ENCODE results near the gene PHF21A.

Gene PHF21A

GRCh38 chr11:46141597-46141996 lies 20.3 kb upstream of the PHF21A start:
- H3K4me3 ChIP-seq (ENCODE audit: low read depth, low read length): no peak overlapping the region
- H3K9me3 ChIP-seq (ENCODE audit: control insufficient read depth, insufficient read depth, low read depth, low read length): no peaks in the 10 kb centered on the region
- no peaks in the 10 kb centered on the region for H3K4me1 ChIP-seq (ENCODE audit: control insufficient read depth, insufficient read depth, low read length)
- no peaks in the 10 kb centered on the region for H3K27me3 ChIP-seq (ENCODE audit: control insufficient read depth, insufficient read depth, low read length)
- H3K9ac ChIP-seq (ENCODE audit: low read length): no peak overlapping the region
- H3K36me3 ChIP-seq (ENCODE audit: control insufficient read depth, insufficient read depth, low read length): no peaks in the 10 kb centered on the region
- no peak overlapping the region for H3K27ac ChIP-seq (ENCODE audit: low read depth, low read length)

DNA sequence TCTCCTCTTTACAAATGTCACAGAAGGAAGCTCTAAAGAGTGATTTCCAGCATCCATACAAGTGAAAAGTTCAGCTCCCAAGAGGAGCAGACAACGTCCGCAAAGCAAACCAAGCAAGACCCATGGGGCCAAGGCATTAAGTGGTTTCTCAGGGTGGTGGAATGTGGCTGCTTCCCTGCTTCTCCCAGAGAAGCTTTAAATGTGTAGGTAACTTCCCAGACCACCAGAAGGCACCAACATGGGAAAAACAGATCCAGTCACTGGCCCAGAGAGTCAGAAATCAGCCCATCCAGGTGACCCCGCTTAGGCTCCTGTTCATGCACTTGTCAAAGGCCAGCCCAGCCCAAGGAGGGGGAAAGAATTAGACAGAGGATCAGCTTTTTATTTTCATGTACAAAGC lies 13.3 kb upstream of the PHF21A start:
- H3K9ac ChIP-seq (ENCODE audit: low read length): no peak overlapping the region
- no peaks in the 10 kb centered on the region for H3K27me3 ChIP-seq (ENCODE audit: control insufficient read depth, insufficient read depth, low read length)
- H3K9me3 ChIP-seq (ENCODE audit: control insufficient read depth, insufficient read depth, low read depth, low read length): no peaks in the 10 kb centered on the region
- no peak overlapping the region for H3K27ac ChIP-seq (ENCODE audit: low read depth, low read length)
- H3K4me1 ChIP-seq (ENCODE audit: control insufficient read depth, insufficient read depth, low read length): no peaks in the 10 kb centered on the region
- H3K4me3 ChIP-seq (ENCODE audit: low read depth, low read length): no peak overlapping the region
- H3K36me3 ChIP-seq (ENCODE audit: control insufficient read depth, insufficient read depth, low read length): no peaks in the 10 kb centered on the region

- Histone ChIP-seq H3K27me3 (ENCODE audit: control insufficient read depth, insufficient read depth, low read length) (no peaks in the 10 kb centered on the region), H3K9me3 (ENCODE audit: control insufficient read depth, insufficient read depth, low read depth, low read length) (no peaks in the 10 kb centered on the region), H3K9ac (ENCODE audit: low read length) (no peak overlapping the region), H3K27ac (ENCODE audit: low read depth, low read length) (no peak overlapping the region), H3K36me3 (ENCODE audit: control insufficient read depth, insufficient read depth, low read length) (no peaks in the 10 kb centered on the region), H3K4me1 (ENCODE audit: control insufficient read depth, insufficient read depth, low read length) (no peaks in the 10 kb centered on the region), H3K4me3 (ENCODE audit: low read depth, low read length) (no peak overlapping the region)
These were observed 12.8 kb upstream of the PHF21A start for GRCh38 chr11:46134061-46134460.

- Histone ChIP-seq H3K9me3 (ENCODE audit: control insufficient read depth, insufficient read depth, low read depth, low read length) (no peaks in the 10 kb centered on the region), H3K27me3 (ENCODE audit: control insufficient read depth, insufficient read depth, low read length) (no peaks in the 10 kb centered on the region), H3K4me3 (ENCODE audit: low read depth, low read length) (no peak overlapping the region), H3K36me3 (ENCODE audit: control insufficient read depth, insufficient read depth, low read length) (no peaks in the 10 kb centered on the region), H3K4me1 (ENCODE audit: control insufficient read depth, insufficient read depth, low read length) (no peaks in the 10 kb centered on the region), H3K27ac (ENCODE audit: low read depth, low read length) (no peak overlapping the region), H3K9ac (ENCODE audit: low read length) (no peak overlapping the region)
These were observed 11.9 kb upstream of the PHF21A start for GRCh38 chr11:46133119-46133518.

DNA sequence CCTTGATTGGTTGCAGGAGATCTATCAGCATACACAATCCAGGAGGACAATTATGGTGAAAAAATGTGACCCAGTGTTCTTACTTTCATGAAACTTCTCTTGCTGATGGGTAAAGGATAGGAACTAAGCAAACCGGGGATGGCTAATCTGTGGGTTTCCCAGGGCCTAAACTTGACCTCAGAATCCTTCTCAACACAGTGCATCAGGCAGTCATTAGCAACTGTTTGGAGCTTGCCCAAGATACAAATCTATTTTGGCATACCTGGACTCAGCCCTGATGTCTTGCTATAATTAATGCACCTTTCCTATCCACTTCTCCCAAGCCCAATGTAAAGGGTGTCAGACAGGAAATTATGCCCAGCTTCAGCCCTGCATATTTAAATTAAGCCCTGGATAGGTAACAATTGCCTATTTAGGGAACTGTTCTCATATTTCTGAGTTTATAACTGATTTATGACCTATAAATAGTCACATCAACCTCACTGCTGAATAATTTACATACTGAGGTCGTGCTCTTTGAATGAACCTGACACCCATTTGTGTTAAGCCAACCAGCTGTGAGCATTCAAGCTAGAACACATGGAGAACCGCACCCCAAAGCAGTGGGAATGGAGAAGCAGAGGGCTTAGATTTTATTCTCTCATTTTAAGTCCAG lies 9.2 kb upstream of the PHF21A start:
- Histone ChIP-seq H3K27me3 (ENCODE audit: control insufficient read depth, insufficient read depth, low read length) (no peaks in the 10 kb centered on the region), H3K4me1 (ENCODE audit: control insufficient read depth, insufficient read depth, low read length) (no peaks in the 10 kb centered on the region), H3K9ac (ENCODE audit: low read length) (no peak overlapping the region), H3K4me3 (ENCODE audit: low read depth, low read length) (no peak overlapping the region), H3K9me3 (ENCODE audit: control insufficient read depth, insufficient read depth, low read depth, low read length) (no peaks in the 10 kb centered on the region), H3K27ac (ENCODE audit: low read depth, low read length) (no peak overlapping the region), H3K36me3 (ENCODE audit: control insufficient read depth, insufficient read depth, low read length) (no peaks in the 10 kb centered on the region)

GRCh38 chr11:46129133-46129532 lies 7.9 kb upstream of the PHF21A start:
- Histone ChIP-seq H3K9me3 (ENCODE audit: control insufficient read depth, insufficient read depth, low read depth, low read length) (no peaks in the 10 kb centered on the region), H3K27me3 (ENCODE audit: control insufficient read depth, insufficient read depth, low read length) (no peaks in the 10 kb centered on the region), H3K4me1 (ENCODE audit: control insufficient read depth, insufficient read depth, low read length) (no peaks in the 10 kb centered on the region), H3K9ac (ENCODE audit: low read length) (no peak overlapping the region), H3K27ac (ENCODE audit: low read depth, low read length) (no peak overlapping the region), H3K36me3 (ENCODE audit: control insufficient read depth, insufficient read depth, low read length) (no peaks in the 10 kb centered on the region), H3K4me3 (ENCODE audit: low read depth, low read length) (no peak overlapping the region)

GRCh38 chr11:46127150-46127638 lies 5.9 kb upstream of the PHF21A start:
- Histone ChIP-seq H3K4me1 (ENCODE audit: control insufficient read depth, insufficient read depth, low read length) (0 out of 2 replicates have a peak, but pooled peaks cover 6% of the 10 kb centered on the region), H3K36me3 (ENCODE audit: control insufficient read depth, insufficient read depth, low read length) (no peaks in the 10 kb centered on the region), H3K9me3 (ENCODE audit: control insufficient read depth, insufficient read depth, low read depth, low read length) (no peaks in the 10 kb centered on the region), H3K27me3 (ENCODE audit: control insufficient read depth, insufficient read depth, low read length) (no peaks in the 10 kb centered on the region), H3K4me3 (ENCODE audit: low read depth, low read length) (no peak overlapping the region), H3K9ac (ENCODE audit: low read length) (no peak overlapping the region), H3K27ac (ENCODE audit: low read depth, low read length) (no peak overlapping the region)

DNA sequence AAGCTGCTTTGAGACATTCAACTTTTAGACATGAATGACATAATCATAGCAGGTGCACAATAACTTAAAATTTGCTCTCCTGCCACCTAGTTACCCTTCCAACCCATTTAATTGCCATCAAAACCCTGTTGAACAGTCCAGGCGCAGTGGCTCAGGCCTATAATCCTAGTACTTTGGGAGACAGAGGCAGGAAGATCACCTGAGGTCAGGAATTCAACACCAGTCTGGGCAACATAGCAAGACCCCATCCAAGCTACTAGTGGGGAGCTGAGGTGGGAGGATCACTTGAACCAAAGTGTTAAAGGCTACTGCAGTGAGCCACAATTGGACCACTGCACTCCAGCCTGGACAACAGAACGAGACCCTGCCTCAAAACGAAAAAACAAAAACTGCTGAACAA lies 4.0 kb upstream of the PHF21A start:
- Histone ChIP-seq H3K4me1 (ENCODE audit: control insufficient read depth, insufficient read depth, low read length) (0 out of 2 replicates have a peak, but pooled peaks cover 6% of the 10 kb centered on the region), H3K27ac (ENCODE audit: low read depth, low read length) (no peak overlapping the region), H3K36me3 (ENCODE audit: control insufficient read depth, insufficient read depth, low read length) (no peaks in the 10 kb centered on the region), H3K27me3 (ENCODE audit: control insufficient read depth, insufficient read depth, low read length) (no peaks in the 10 kb centered on the region), H3K9me3 (ENCODE audit: control insufficient read depth, insufficient read depth, low read depth, low read length) (no peaks in the 10 kb centered on the region), H3K4me3 (ENCODE audit: low read depth, low read length) (no peak overlapping the region), H3K9ac (ENCODE audit: low read length) (no peak overlapping the region)

GRCh38 chr11:46122945-46123715 lies 1.9 kb upstream of the PHF21A start:
- H3K9ac ChIP-seq (ENCODE audit: low read length): no peak overlapping the region
- no peak overlapping the region for H3K27ac ChIP-seq (ENCODE audit: low read depth, low read length)
- H3K9me3 ChIP-seq (ENCODE audit: control insufficient read depth, insufficient read depth, low read depth, low read length): no peaks in the 10 kb centered on the region
- H3K4me1 ChIP-seq (ENCODE audit: control insufficient read depth, insufficient read depth, low read length): 0 out of 2 replicates have a peak, but pooled peaks cover 13% of the 10 kb centered on the region
- H3K27me3 ChIP-seq (ENCODE audit: control insufficient read depth, insufficient read depth, low read length): no peaks in the 10 kb centered on the region
- peak overlapping the region; percentile 90 for H3K4me3 ChIP-seq (ENCODE audit: low read depth, low read length)
- H3K36me3 ChIP-seq (ENCODE audit: control insufficient read depth, insufficient read depth, low read length): no peaks in the 10 kb centered on the region

GRCh38 chr11:46121724-46122477 lies 647 bp upstream of the PHF21A start:
- no peaks in the 10 kb centered on the region for H3K36me3 ChIP-seq (ENCODE audit: control insufficient read depth, insufficient read depth, low read length)
- H3K27me3 ChIP-seq (ENCODE audit: control insufficient read depth, insufficient read depth, low read length): no peaks in the 10 kb centered on the region
- H3K4me3 ChIP-seq (ENCODE audit: low read depth, low read length): peak overlapping the region; percentile 90
- H3K27ac ChIP-seq (ENCODE audit: low read depth, low read length): peak overlapping the region; percentile 52; the same call in 1 of the 2 replicates
- H3K9ac ChIP-seq (ENCODE audit: low read length): peak overlapping the region; percentile 38
- no peaks in the 10 kb centered on the region for H3K9me3 ChIP-seq (ENCODE audit: control insufficient read depth, insufficient read depth, low read depth, low read length)
- peaks cover 13% of the 10 kb centered on the region; the same call in 1 of the 2 replicates for H3K4me1 ChIP-seq (ENCODE audit: control insufficient read depth, insufficient read depth, low read length)
